ENCODE measurements around the gene ZNF276.
"Not testable (repeated sequence)": the region's sequence is repeated elsewhere in the genome, so short reads cannot be mapped to it uniquely, and the experiment has no call there.

ZNF276 gene

GRCh38 chr16:89691986-89692569, 29.3 kb upstream of the ZNF276 start:
- TF ChIP-seq SUZ12 (IDR thresholded peaks at IDR 0.05; ENCODE audit: extremely low read depth, insufficient read depth, insufficient read length) (no peak), YY1 (IDR thresholded peaks at IDR 0.05; ENCODE audit: insufficient read depth, insufficient read length) (no peak), ZNF274 (IDR thresholded peaks at IDR 0.05; ENCODE audit: low read depth, low read length) (no peak)
- H3K36me3 ChIP-seq (ENCODE audit: insufficient read depth, insufficient read length, low read length) = peaks cover 86% of the 10 kb centered on the region
- H3K9me3 ChIP-seq (ENCODE audit: insufficient read depth, low read length) = no peaks in the 10 kb centered on the region
- no peaks in the 10 kb centered on the region for H3K27me3 ChIP-seq (ENCODE audit: insufficient read depth, insufficient read length)
- no peak overlapping the region for H3K4me3 ChIP-seq (ENCODE audit: insufficient read length, low read depth)
- H3K9ac ChIP-seq (ENCODE audit: insufficient read length, low read depth) = no peak overlapping the region
- DNase-seq (ENCODE audit: low read depth, low spot score) = no peak
- peaks cover 36% of the 10 kb centered on the region for H3K4me1 ChIP-seq (ENCODE audit: insufficient read depth, insufficient read length)

GRCh38 chr16:89693289-89693731, 28.0 kb upstream of the ZNF276 start:
- TF ChIP-seq YY1 (IDR thresholded peaks at IDR 0.05; ENCODE audit: insufficient read depth, insufficient read length) (no peak), ZNF274 (IDR thresholded peaks at IDR 0.05; ENCODE audit: low read depth, low read length) (no peak), SUZ12 (IDR thresholded peaks at IDR 0.05; ENCODE audit: extremely low read depth, insufficient read depth, insufficient read length) (no peak)
- Histone ChIP-seq H3K4me3 (ENCODE audit: insufficient read length, low read depth) (no peak overlapping the region), H3K27me3 (ENCODE audit: insufficient read depth, insufficient read length) (no peaks in the 10 kb centered on the region), H3K36me3 (ENCODE audit: insufficient read depth, insufficient read length, low read length) (peaks cover 92% of the 10 kb centered on the region), H3K9me3 (ENCODE audit: insufficient read depth, low read length) (no peaks in the 10 kb centered on the region), H3K4me1 (ENCODE audit: insufficient read depth, insufficient read length) (peaks cover 38% of the 10 kb centered on the region), H3K9ac (ENCODE audit: insufficient read length, low read depth) (no peak overlapping the region)
- DNase-seq (ENCODE audit: low read depth, low spot score) = no peak

- Histone ChIP-seq H3K9ac (ENCODE audit: insufficient read length, low read depth) (peak overlapping the region; percentile 42), H3K27me3 (ENCODE audit: insufficient read depth, insufficient read length) (no peaks in the 10 kb centered on the region), H3K9me3 (ENCODE audit: insufficient read depth, low read length) (no peaks in the 10 kb centered on the region), H3K4me1 (ENCODE audit: insufficient read depth, insufficient read length) (peaks cover 38% of the 10 kb centered on the region), H3K36me3 (ENCODE audit: insufficient read depth, insufficient read length, low read length) (peaks cover 90% of the 10 kb centered on the region), H3K4me3 (ENCODE audit: insufficient read length, low read depth) (no peak overlapping the region)
- DNase-seq (ENCODE audit: low read depth, low spot score) = no peak
- no peak for TF ChIP-seq SUZ12 (IDR thresholded peaks at IDR 0.05; ENCODE audit: extremely low read depth, insufficient read depth, insufficient read length)
- TF ChIP-seq YY1 (IDR thresholded peaks at IDR 0.05; ENCODE audit: insufficient read depth, insufficient read length) = no peak
- TF ChIP-seq ZNF274 (IDR thresholded peaks at IDR 0.05; ENCODE audit: low read depth, low read length) = no peak
Measured at GRCh38 chr16:89693931-89694783, 27.2 kb upstream of the ZNF276 start.

GRCh38 chr16:89694784-89695085, 26.6 kb upstream of the ZNF276 start:
- not testable (repeated sequence) for DNase-seq (ENCODE audit: low read depth, low spot score); H3K27me3 ChIP-seq (ENCODE audit: insufficient read depth, insufficient read length); H3K9me3 ChIP-seq (ENCODE audit: insufficient read depth, low read length); H3K4me3 ChIP-seq (ENCODE audit: insufficient read length, low read depth)
- peak overlapping the region; percentile 3 for H3K9ac ChIP-seq (ENCODE audit: insufficient read length, low read depth)
- peaks cover 38% of the 10 kb centered on the region for H3K4me1 ChIP-seq (ENCODE audit: insufficient read depth, insufficient read length)
- peaks cover 87% of the 10 kb centered on the region for H3K36me3 ChIP-seq (ENCODE audit: insufficient read depth, insufficient read length, low read length)

GRCh38 chr16:89695086-89695874, 26.1 kb upstream of the ZNF276 start:
- Histone ChIP-seq H3K36me3 (ENCODE audit: insufficient read depth, insufficient read length, low read length) (peaks cover 81% of the 10 kb centered on the region), H3K4me3 (ENCODE audit: insufficient read length, low read depth) (no peak overlapping the region), H3K9ac (ENCODE audit: insufficient read length, low read depth) (peak overlapping the region; percentile 8), H3K27me3 (ENCODE audit: insufficient read depth, insufficient read length) (no peaks in the 10 kb centered on the region), H3K9me3 (ENCODE audit: insufficient read depth, low read length) (no peaks in the 10 kb centered on the region), H3K4me1 (ENCODE audit: insufficient read depth, insufficient read length) (peaks cover 38% of the 10 kb centered on the region)
- no peak for TF ChIP-seq SUZ12 (IDR thresholded peaks at IDR 0.05; ENCODE audit: extremely low read depth, insufficient read depth, insufficient read length)
- TF ChIP-seq YY1 (IDR thresholded peaks at IDR 0.05; ENCODE audit: insufficient read depth, insufficient read length) = no peak
- TF ChIP-seq ZNF274 (IDR thresholded peaks at IDR 0.05; ENCODE audit: low read depth, low read length) = no peak
- no peak for DNase-seq (ENCODE audit: low read depth, low spot score)

GRCh38 chr16:89695875-89696669, 25.3 kb upstream of the ZNF276 start:
- H3K36me3 ChIP-seq (ENCODE audit: insufficient read depth, insufficient read length, low read length) = peaks cover 75% of the 10 kb centered on the region
- no peak for DNase-seq (ENCODE audit: low read depth, low spot score)
- no peaks in the 10 kb centered on the region for H3K27me3 ChIP-seq (ENCODE audit: insufficient read depth, insufficient read length)
- H3K9ac ChIP-seq (ENCODE audit: insufficient read length, low read depth) = no peak overlapping the region
- no peak overlapping the region for H3K4me3 ChIP-seq (ENCODE audit: insufficient read length, low read depth)
- H3K9me3 ChIP-seq (ENCODE audit: insufficient read depth, low read length) = no peaks in the 10 kb centered on the region
- TF ChIP-seq ZNF274 (IDR thresholded peaks at IDR 0.05; ENCODE audit: low read depth, low read length) (no peak), YY1 (IDR thresholded peaks at IDR 0.05; ENCODE audit: insufficient read depth, insufficient read length) (no peak), SUZ12 (IDR thresholded peaks at IDR 0.05; ENCODE audit: extremely low read depth, insufficient read depth, insufficient read length) (no peak)
- peaks cover 40% of the 10 kb centered on the region for H3K4me1 ChIP-seq (ENCODE audit: insufficient read depth, insufficient read length)
